ENCODE data around the gene PSMA7. TPM values are rescaled to one million over a fixed set of nuclear protein-coding genes. Genes with fewer than 3 reads are reported as not detected.
"Not testable (repeated sequence)": the region's sequence is repeated elsewhere in the genome, so short reads cannot be mapped to it uniquely, and the experiment has no call there.

Gene PSMA7
- total RNA-seq, 1 donor from 2014 or later: 248 TPM

GRCh38 chr20:62155428-62156253, 12.4 kb upstream of the PSMA7 start:
- no peak for DNase-seq

GRCh38 chr20:62151835-62152364, 8.7 kb upstream of the PSMA7 start:
- DNase-seq: no peak

GRCh38 chr20:62151225-62151624, 8.0 kb upstream of the PSMA7 start:
- DNase-seq: no peak

DNA sequence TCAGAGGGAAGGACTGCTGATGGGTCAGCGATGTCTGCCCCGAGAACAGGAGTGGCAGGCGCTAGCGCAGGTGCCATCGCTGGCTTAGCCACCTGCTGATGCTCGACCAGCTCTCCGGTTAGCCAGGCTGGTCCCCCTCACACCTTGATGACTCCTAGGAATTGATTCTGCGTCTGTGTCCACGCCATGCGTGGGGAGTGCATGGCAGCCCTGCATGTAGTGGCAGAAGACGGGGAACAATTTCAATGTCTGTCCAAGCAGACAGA, 7.0 kb upstream of the PSMA7 start:
- no peak for DNase-seq

DNA sequence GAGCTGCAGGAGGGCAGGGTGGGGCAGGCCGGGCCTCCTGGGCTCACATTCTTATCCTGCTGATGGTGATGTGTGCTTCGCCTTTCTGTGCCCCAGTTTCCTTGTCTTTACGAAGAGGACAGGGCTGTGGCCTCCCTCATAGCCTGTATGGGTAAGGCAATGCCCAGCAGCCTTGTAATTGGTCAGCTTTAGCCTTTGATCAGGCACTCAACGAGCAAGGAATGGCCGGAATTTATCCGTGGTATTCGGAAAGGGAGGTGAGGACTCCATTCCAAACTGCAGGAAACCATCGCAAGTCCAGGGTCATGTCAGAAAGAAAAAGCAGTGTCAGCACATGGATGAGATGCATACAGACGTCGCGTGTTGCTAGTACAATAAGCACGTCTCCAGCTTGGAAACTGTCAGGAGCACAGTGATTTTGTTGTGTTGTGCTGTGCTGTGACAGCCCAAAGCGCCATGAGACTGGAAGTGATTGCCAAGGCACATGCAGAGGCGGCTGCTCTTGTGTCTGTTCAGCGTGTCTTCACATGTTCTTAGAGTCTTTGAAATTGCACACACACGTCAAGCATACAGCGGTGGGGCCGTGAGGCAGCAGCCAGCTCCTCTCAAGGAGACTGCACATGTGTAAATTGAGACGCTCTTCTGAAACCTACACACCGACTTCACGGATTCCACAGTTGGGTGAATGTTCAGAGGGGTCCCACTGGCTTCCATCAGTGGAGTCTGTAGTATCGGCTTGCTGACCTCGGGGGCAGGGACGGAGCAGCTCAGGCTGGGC, 6.5 kb upstream of the PSMA7 start:
- DNase-seq: peak; percentile 65

GRCh38 chr20:62148908-62149314, 5.7 kb upstream of the PSMA7 start:
- DNase-seq: no peak

GRCh38 chr20:62148383-62148782, 5.2 kb upstream of the PSMA7 start:
- DNase-seq: not testable (repeated sequence)

- DNase-seq: no peak
These were observed 4.3 kb upstream of the PSMA7 start for GRCh38 chr20:62147528-62147927.

DNA sequence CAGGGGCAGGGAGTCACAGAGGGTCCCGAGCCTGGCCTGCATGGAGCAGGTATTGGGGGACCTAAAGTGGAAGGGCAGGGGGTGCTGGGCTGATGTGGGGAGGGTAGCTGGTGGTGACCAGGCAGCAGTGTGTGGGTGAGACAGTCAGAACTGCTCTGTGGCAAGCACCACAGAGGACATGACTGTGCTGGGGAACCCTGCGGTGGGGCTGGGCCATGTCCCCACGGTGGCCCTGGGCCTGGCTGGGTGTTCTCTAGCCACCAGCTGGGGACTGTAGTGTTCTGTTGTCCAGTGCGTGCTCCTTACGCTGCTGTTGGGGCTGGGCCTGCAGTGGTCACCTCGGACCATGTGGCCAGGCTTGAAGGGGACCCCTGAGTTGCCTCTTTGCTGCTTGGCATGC, 3.9 kb upstream of the PSMA7 start:
- DNase-seq: no peak

DNA sequence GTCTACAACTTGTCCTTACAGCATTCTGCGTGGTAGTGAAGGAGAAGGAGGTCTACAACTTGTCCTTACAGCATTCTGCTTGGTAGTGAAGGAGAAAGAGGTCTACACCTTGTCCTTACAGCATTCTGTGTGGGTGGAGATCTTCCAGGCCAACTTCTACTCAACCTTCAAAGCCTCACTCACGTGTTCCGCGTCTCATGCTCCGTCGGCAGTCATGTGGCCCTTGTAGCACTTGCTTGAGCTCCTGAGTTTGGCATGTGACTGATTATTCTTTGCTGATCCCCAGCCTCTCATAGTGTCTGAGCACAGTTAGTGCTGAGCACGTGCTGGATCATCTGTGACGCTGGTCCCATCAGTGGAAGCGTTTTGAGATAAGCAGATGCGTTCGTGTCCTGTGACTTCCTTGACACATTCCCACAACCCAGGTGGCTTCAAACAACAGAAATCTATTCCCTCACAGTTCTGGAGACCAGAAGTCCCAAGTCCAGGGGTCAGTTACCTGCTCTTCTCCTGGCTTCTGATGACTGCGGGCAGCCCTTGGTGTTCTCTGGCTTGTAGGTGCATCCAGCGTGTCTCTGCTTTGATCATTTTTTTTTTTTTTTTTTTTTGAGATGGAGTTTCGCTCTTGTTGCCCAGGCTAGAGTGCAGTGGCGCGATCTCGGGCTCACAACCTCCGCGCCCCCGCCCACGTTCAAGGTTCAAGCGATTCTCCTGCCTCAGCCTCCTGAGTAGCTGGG, 3.0 kb upstream of the PSMA7 start:
- DNase-seq: no peak

DNA sequence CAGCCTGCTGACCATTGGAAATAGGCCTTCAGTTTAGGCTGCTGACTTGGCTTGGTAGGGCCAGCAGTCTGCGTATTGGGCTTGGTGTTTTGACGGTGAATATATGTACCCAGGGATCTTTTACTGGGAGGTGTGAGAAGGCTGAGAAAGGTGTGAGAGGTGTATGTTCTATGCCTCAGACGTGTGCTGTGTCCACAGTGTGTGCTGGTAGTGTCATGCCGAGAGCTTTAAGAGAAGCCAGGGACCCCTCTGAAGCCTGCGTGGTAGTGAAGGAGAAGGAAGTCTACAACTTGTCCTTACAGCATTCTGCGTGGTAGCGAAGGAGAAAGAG, 2.5 kb upstream of the PSMA7 start:
- no peak for DNase-seq

GRCh38 chr20:62143957-62144825, 997 bp upstream of the PSMA7 start:
- DNase-seq: peak; percentile 67

DNA sequence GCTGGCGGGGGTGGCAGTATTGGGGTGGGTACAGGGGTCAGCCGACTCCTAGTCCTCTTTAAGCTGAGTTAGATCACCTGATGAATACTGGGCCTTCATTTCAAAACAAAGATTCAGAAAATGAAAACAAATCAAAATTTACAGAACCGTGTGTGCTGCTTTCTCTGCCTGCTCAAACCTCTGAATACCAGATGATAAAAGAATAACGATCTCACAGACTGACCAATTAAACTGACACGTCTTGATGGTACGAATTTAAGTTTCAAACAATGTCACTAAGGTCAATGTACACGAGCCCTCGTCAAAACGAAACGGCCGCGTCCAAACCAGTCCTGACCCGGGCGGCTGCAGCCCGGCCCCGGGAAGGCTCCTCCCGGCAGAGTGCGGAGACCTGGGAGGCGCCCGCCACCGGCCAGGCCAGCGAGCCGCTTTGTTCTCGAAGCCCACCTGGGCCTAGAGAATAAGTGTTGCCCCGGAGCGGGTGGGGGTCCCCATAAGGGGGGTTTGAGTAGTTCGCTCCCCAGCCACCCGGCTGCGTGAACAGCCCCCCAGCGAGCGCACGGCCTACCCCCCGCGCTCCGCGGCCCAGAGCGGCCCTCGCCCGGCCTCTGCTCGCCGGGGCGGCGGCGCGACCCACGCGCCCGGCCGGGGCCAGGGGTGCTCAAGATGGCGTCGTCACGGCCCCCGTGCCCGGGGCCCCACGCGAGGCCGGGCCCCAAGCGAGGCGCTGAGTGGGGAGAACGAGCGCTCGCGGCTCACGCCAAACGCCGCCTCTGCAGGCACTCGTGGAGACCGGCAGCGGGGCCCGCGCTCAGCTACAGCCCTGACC, 728 bp downstream of the PSMA7 start:
- DNase-seq: no peak

GRCh38 chr20:62141397-62142251, 1.6 kb downstream of the PSMA7 start:
- DNase-seq: no peak

- DNase-seq: no peak
These were observed 2.2 kb downstream of the PSMA7 start for GRCh38 chr20:62141043-62141396.

GRCh38 chr20:62139636-62140035, 3.6 kb downstream of the PSMA7 start:
- no peak for DNase-seq

DNA sequence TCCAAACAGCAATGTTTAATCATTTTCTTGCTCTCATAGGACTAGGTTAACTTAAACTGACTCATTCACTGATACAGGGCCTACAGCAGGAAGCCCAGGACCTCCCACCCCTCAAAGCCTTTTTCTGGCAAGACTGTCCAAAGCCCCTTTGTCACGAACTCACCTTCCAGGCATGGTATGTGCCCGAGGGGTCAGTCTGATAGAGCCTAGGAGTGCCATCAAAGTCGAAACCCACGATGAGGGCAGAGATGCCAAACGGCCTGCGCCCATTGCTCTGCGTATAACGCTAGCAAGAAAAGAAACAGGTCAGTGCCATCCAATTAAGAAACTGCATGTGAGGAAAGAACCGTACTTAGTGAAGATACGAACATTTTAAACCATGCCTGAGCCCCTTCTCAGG, 4.3 kb downstream of the PSMA7 start:
- no peak for DNase-seq

GRCh38 chr20:62138204-62138543, 5.0 kb downstream of the PSMA7 start:
- DNase-seq: no peak

DNA sequence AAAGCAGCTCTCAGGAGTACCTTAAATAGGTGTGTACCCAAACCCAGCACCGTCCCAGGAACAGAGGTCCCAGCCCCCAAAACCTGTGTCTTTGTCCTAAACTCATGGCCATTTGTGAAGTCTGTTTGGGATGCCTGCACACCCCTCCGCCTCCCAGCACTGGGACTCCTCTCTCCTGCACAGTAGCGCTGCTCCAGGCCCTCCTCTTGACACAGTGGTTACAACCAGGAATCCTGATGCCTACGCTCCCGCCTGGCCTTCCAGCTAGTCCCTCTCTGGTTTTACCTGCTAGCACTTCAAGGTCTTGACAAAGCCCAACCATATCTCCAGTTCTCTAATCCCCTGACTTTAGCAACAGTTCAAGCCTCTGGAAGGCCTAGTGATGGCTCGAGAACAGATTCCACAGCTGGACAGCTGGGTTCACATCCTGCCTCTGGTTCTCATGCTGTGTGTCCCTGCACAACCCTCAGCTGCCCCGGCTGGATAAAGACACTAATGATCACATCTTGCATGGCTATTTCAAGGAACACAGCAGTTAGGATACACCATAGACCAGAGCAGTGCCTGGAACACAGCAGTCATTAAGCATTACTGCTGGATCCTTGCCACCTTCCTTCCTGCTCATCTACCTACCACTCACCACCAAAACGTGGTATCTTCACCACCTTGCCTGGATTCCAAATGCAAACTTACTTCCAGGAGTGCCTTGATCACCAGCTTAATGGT, 5.6 kb downstream of the PSMA7 start:
- DNase-seq: no peak

DNA sequence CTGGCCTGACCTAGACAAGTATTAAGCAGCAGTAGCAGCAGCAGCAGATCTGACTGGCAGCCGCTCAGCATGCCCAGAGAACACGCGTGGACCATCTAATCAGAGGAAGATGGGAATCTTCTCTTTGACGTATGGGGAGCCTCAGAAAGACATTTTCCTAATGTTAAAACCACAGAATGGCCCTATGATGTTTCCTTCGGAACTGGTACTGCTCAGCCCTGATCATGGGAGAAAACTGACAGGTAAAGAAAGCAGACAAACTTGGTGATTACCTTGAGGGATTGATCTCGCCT, 6.2 kb downstream of the PSMA7 start:
- DNase-seq: no peak
